ENCODE results near the gene FBXO42.

The FBXO42 gene

DNA sequence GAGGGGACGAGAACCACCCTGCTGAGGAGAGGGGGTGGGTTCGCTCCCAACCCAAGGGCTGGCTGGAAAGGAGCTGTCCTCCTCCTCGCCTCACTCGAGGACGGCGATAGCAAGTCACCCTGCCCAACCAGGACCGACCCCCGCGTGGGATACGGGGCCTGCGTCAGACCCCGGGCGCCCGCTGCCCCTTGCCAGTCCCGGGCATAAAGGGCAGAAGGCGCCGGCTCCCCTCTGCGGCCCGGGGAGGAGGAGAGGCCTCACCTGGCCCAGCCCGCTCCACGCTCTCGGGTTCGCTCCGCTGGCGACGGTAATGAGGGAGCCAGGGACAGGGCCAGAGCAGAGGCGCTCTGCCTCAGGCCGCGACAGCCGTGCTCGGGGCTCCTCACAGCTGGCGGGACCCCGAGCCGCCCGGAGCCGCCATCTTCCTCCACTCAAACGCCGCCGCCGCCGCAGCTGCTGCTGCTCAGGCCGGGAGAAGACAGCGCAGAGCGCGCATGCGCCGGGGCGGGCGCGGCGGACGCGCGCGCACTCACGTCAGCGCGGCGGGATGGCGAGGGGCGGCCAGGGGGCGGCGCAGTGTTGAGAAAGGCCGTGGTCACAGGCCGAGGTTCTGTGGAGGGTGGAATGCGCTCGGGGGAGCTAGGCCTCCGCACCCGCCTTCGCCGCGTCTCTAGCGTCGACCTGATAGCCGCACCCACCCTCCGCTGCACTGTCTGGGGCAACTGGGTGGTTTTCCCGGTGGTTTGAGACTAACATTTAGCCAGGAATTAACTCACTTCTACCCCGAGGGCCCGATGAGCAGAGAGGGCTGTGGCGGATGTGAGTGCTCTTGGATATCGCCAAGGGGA, at the start of gene FBXO42:
FBXO42 (minus strand) TSS at position 487 of the 848 bp plus-strand sequence. CDS start 37,062 bp downstream, outside the sequence.
- TF ChIP-seq, protein P1, sequence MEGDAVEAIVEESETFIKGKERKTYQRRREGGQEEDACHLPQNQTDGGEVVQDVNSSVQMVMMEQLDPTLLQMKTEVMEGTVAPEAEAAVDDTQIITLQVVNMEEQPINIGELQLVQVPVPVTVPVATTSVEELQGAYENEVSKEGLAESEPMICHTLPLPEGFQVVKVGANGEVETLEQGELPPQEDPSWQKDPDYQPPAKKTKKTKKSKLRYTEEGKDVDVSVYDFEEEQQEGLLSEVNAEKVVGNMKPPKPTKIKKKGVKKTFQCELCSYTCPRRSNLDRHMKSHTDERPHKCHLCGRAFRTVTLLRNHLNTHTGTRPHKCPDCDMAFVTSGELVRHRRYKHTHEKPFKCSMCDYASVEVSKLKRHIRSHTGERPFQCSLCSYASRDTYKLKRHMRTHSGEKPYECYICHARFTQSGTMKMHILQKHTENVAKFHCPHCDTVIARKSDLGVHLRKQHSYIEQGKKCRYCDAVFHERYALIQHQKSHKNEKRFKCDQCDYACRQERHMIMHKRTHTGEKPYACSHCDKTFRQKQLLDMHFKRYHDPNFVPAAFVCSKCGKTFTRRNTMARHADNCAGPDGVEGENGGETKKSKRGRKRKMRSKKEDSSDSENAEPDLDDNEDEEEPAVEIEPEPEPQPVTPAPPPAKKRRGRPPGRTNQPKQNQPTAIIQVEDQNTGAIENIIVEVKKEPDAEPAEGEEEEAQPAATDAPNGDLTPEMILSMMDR (conservative IDR thresholded peaks at IDR 0.05; ENCODE audit: low read depth, low read length), result peak; percentile 32
- peak; percentile 92 for DNase-seq (ENCODE audit: low read depth)
- peak within 1 kb of the TSS; percentile 97 for H3K4me3 ChIP-seq (ENCODE audit: low read depth, low read length)

DNA sequence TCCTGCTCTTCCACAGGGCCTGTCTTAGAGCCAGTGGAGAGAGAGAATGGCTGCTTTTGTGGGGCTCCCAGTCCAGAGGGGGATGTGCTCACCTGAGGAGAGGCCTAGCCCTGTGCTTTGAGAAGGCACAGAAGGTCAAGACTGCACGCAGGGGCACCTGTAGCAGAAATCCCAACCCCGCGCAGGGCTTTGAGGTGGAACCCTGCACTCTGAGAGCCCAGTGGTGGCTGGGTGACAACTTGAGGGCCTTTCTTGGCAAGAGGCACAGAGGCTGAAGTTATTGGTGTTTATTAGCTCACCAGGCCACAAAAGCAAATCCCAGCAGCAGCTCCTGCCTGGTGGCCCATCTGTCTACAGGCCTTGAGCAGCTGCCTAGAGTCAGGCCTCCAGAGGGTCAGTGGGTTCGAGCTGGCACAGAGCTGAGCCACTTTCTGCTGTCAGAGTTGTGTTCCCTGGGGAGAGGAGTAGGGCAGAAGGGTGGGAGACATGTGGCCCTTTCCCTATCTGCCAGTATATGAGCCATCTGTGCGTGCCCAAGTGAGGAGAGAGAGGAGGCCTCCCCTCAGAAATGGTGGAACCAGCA, 46.2 kb upstream of the FBXO42 start:
- TF ChIP-seq, protein P1 (conservative IDR thresholded peaks at IDR 0.05; ENCODE audit: low read depth, low read length), result no peak
- no peak overlapping the region for H3K4me3 ChIP-seq (ENCODE audit: low read depth, low read length)
- DNase-seq (ENCODE audit: low read depth), result no peak

DNA sequence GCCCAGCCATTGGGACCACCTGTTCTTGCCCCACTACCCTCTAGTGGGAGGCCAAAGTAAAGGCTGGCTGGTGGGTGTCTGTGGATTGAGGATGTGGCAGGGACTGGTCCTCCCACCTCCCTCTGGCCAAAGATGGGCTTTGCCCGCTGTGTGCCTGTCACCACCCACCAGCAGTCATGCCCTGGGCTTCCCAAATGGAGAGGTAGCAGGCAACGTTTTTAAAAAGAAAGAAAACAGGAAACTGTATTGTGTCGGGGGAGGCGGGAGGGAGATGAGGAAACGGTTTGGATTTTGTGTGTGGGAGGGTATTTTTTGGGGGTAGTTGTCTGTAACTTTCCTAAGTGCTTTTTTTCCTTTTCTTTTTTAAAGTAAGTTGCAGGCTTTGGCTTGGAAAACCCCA, 44.8 kb upstream of the FBXO42 start:
- H3K4me3 ChIP-seq (ENCODE audit: low read depth, low read length), result no peak overlapping the region
- no peak for DNase-seq (ENCODE audit: low read depth)
- TF ChIP-seq, protein P1 (conservative IDR thresholded peaks at IDR 0.05; ENCODE audit: low read depth, low read length), result no peak

DNA sequence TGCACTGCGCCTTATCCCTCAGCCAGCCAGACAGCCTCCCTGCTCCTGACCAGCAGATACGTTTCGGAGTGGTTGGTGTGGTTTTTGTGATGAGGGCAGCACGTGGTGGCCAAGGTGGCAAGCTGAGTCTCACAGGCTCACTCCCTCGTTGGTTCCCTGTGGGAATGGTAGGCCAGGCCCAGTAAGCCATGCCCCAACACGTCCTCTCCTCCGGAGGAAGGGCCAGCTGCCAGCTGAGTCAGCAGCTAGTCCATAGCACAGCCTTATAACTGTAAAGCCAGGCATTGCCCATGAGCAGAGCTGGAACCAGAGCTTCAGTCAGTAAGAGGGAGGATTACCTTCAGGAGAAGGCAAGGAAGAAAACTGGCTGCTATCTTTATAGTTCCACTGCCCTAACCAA, 44.3 kb upstream of the FBXO42 start:
- no peak overlapping the region for H3K4me3 ChIP-seq (ENCODE audit: low read depth, low read length)
- peak; percentile 71 for DNase-seq (ENCODE audit: low read depth)
- TF ChIP-seq, protein P1 (conservative IDR thresholded peaks at IDR 0.05; ENCODE audit: low read depth, low read length), result no peak

DNA sequence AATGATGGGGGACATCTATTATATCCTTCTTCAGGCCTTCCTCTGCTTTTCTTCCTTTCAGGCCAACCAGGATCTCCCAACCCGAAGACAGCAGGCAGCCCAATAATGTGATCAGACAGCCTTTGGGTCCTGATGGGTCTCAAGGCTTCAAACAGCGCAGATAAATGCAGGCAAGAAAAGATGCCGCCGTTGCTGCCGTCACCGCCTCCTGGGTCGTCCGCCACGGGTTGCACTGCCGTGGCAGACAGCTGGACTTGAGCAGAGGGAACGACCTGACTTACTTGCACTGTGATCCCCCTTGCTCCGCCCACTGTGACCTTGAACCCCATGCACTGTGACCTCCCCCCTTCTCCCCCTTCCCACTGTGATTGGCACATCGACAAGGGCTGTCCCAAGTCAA, 42.7 kb upstream of the FBXO42 start:
- TF ChIP-seq, protein P1 (conservative IDR thresholded peaks at IDR 0.05; ENCODE audit: low read depth, low read length), result no peak
- no peak for DNase-seq (ENCODE audit: low read depth)
- no peak overlapping the region for H3K4me3 ChIP-seq (ENCODE audit: low read depth, low read length)

DNA sequence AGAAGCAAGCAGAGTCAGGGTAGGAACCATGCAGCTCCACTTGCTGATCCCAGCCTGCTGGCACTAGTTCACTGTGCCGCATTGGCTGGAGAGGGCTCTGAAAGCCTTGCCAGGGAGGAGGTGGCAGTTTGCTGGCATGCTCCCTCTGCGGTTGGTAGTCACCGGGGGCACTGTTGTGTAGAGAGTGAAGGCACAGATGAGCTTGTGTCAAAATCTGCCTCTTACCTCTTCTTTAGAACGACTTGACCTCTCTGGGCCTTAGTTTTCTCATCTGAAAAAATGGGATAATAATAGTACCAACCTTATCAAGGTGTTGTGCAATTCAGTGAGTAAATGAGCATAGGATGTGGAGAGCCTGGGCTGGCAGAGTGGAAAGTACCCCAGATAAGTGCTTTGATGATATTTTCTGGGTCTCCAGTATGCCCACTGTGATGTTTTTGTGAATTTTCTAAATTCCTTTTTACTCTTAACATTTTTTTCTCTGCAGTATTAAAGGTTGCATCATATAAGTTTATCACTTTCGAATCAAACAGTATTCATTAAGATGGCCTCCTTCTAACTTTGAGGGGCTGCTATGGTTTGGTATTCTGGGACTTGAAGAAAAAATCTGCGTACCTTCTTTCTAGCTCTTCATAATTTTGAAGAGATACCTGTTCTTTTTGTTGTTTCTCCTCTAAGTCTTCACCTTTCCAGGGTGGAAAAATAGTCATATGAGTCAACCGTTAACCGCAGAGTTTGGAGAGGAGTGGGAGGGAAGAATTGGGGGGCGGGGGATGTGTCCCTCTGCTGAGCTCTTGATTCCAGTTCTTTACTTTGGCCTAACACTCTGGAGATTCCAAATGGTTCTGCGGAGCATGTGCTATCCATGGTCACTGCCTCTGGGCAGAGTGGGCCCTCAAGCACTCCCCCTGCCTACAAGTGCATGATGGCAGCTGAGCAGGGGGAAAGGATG, 41.6 kb upstream of the FBXO42 start:
- H3K4me3 ChIP-seq (ENCODE audit: low read depth, low read length), result no peak overlapping the region
- TF ChIP-seq, protein P1 (conservative IDR thresholded peaks at IDR 0.05; ENCODE audit: low read depth, low read length), result no peak
- no peak for DNase-seq (ENCODE audit: low read depth)
